GM12891 (cell line): ENCODE measurements around the gene DHTKD1.

Source experiments
- POLR2A ChIP-seq: IDR thresholded peaks from 2 replicates; pipeline ENCODE4 v1.6.1; 2011; ENCODE audit warnings: low read depth, low read length, control low read depth
- SPI1 ChIP-seq: IDR thresholded peaks from 2 replicates; pipeline ENCODE4 v1.6.1; 2011; ENCODE audit warnings: low read depth, low read length, control low read depth
- TAF1 ChIP-seq: IDR thresholded peaks from 2 replicates; pipeline ENCODE4 v1.6.1; 2011; ENCODE audit warnings: low read depth, low read length, control low read depth

- no peak for TF ChIP-seq POLR2A
- TF ChIP-seq TAF1: no peak
- TF ChIP-seq SPI1: no peak
These were observed 75.8 kb downstream of the DHTKD1 start for GRCh38 chr10:12144538-12144937.
